NOMO-1 (cell line): ENCODE measurements around the gene ZMYND19.
"Not testable (repeated sequence)": the region's sequence is repeated elsewhere in the genome, so short reads cannot be mapped to it uniquely, and the experiment has no call there.

Experiments
- DNase-seq, 2 experiments: peaks; one replicate each; lab custom pipeline; 2025; ENCODE audit not compliant: unreplicated experiment in 2 of 2; lab: John Stamatoyannopoulos, UW

Gene ZMYND19

DNA sequence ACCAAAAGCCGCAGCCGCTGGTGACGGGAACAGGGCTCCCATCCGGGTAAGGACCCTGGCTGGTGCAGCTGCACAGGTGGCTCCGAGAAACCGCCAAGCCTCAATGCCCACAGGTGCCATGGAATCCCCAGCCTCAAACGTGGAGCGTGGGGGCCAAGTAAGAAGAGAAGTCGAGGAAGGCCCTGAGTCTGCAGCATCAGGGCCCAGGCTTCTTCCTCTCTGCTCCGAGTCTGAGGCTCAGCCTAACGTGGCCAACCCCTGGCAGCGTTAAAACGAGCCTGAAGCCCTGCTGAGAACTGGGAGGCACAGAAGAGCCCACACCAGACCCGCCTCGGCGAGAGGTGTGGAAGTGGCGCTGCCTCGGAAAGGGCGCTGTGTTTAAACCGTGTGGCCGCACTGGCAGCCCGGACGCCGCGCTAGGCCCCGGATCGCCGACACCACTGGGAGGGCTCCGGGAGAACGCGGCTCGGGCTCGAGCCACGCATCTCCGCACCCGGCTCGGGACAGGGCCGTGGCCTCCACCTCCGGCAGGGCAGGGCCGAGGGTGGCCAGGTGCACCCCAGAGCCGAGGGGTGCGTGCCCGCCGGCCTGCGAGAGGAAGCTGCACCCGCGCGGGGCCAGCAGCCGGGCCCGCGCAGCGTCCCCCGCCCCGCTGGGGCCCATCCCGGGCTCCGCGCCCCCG lies 730 bp downstream of the ZMYND19 start:
- peak in 1 of 2 experiments; percentile 28 for DNase-seq

DNA sequence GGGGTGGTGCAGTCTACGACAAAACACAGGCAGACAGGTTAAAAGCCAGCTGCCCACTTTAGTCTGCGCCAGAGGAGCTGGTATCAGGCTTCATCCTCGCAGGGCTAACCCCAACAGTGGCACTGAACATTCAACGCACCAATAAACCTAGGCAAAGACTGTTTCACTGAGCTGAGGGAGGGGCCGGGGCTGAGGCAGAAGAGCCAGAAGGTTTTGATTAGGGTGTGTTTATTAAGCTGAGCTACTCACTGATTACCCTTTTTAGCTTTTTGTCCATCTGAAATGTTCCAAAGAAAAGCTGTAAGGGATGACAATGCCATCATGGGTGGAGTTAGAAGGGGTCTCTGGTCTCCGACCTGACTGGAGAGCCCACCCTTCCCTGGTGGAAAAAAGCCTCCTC lies 1.4 kb downstream of the ZMYND19 start:
- no peak for DNase-seq

DNA sequence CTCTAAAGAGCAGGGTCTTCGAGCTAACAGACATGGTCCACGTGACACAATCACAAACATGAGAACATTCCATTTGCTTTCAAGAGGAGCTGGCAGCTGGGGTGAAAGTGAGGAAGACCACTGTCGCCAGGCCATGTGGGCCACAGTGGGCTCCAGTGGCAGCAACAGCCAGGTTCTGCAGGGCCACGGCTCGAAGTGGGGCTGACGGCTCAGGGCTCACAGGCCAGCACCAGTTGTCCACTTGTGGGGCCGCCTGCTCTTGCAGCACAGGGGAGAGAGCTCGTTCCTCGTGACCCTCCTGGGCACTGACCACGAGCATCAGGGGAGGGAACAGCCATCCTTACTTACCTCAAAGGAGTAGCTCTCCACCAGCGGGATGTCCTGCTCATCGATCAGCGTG lies 2.0 kb downstream of the ZMYND19 start:
- no peak for DNase-seq

DNA sequence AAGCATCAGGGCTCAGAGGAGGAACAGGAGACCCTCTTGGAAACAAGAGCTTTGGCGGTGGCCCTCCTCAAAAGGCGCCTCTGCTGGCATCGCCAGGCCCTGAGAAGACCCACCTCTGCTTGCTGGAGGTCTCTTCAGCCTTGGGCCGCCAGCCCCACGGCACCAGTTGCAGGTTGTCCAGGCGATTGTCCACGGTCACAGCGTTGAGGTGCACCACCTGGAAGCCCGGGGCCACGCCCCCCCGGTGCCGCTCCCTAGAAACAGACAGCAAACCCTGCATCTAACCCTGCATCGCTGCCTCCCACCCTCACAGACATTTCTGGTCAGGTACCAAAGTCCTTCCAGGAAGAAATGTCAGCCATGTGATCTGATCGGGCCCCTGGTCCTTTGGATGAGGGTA lies 3.5 kb downstream of the ZMYND19 start:
- no peak for DNase-seq

DNA sequence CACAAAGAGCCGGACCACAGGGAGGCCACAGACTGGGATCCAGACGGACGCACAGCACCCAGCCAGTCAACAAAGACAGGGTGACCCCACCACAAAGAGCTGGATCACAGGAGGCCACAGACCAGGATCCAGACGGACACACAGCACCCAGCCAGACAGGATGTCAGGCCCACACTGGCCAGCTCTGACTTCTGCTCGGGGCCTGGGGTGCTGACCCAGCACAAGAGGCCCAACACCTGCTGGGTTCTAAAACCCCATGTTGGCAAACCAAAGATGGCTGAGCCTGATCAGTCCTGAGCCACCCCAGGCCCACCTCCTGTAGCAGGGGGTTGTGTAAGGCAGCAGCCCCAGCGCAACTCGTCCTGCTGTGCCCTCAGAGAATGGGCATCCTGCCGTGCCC lies 6.4 kb downstream of the ZMYND19 start:
- no peak for DNase-seq

DNA sequence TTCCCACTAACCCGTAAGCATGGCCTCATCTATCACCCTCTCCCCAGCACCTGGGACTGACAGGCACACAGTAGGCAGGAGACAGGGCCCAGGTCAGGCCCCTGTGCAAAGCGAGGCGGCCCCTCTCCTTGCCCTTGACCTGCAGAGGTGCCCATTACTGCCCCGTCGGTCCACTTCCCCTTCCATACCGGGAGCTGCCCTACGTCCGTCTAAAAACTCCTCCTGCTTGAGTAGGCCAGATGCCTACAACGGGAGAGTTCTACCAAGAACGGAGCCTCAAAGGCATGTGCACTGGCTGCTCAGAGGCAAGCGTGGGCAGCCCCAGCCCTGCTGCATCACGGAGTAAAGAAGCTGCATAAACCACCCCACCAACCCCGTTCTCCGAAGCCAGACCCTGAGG lies 7.0 kb downstream of the ZMYND19 start:
- no peak for DNase-seq

DNA sequence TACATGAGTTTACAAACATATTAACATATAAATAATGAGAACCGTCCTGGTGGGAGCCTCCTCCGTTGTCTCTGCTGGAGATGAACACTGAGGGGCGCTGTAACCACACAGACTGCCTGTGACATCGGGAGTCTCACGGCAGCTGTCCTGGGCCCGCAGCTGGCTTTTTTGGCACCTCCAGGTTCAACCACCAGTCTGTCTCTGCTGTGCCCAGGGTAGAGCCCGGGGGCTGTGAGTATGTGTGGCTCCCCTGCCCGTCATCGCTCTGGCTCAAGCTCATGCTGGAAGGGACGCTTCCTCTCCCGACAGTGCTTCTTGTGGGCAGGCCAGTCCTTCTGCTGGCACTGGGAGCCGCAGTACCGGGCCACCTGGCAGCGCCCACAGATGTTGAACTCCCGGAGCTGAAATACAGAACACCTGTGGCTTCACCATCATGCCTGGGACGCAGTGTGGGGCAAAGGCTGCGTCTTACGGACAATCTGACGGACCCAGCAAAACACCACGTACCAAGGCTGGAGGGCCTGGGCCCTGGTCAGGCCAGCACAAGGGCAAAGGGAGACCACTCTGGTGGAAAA lies 7.9 kb downstream of the ZMYND19 start:
- DNase-seq = peak in 1 of 2 experiments; percentile 31

DNA sequence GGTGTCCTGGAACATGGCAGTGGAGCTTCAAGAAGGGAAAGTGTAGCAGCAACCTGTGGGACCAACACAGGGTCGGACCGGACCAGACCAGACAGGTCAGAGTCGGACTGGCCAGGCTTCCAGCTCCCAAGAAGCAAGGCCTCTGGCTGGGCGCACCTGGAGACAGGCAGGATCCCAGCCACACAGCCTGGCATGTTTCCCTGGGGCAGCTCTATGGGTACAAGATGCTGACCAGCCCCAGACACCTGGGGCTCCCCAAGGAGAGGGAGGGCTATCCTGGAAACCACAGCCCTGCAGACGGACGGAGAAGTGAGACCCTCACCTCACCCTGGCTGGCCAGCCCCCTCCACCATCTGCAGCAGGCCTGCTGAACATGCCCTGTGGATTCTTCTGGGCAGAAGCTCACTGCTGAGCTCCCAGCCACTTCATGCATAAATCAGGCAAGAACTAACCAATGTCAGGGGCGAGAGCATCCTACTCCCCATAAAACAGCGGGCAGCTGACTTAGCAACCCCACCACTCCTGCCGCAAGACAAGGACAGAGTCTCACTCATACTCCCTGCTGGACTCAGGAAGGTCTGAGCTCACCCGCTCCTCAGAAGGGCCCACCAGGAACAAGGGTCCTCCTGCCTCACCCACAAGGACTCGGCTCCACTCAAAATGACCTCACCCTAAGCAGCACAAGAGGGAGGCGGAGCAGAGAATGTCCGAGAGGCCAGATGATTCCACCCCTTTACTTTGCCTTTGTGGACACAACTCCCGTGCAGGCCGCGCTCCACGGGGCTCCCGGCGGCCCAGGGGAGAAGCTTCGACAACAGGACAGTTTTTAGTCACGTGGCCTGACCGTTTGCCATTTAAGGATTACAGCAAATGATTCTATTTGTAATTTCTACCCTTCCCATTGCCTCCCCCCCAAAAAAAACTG lies 8.7 kb downstream of the ZMYND19 start:
- DNase-seq = no peak

DNA sequence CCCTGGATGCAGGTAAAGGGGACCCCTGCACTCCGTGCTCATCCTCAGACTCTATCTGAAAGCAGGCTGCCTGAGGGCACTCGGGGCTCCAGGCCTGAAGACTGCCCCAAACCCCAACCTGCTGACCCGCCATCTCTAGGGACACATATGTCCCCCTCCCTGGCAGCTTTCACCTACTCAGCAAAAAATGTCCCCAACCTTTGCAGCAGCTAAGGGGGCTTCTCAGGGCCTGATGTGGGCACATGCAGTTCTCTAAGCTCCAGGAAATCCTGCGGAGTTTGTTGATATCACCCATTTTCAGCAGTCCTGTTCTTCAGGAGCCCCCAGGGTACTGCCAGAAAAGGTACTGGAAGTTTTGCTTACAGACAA lies 9.4 kb downstream of the ZMYND19 start:
- DNase-seq = no peak

DNA sequence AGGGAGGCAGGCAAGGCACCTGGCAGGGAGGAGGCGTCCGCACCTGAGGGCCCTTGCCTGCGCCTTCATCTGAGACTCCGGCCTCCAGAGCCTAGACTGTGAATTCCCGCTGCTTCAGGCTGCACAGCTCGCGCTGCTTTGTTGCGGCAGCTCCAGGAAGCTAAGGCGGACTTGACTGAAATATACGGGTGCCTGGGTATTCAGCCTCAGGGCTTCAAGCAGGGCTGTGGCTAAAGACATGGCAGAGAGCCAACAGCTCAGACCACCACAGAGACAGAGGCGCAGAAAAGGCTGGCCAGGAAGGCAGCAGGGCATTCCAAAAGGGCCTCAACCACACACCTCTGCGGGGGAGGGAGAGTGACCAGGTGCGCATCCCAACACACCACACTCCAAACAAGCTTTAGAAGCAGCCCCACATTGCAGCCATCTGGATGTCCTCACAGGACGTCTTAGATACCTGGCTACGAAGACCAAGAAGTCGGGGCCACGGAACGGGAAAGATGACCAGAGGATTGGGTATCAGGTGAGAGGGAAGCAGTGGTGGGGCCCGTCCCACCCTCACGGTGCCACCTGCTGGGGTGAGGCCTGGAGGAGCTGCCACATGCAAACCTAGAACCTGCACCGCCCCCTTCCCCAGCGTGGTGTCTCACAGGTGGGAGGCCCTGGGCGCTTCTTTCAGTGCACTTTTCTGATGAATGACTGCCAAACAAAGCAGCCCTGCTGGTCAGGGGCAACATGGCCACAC lies 9.9 kb downstream of the ZMYND19 start:
- DNase-seq = no peak

DNA sequence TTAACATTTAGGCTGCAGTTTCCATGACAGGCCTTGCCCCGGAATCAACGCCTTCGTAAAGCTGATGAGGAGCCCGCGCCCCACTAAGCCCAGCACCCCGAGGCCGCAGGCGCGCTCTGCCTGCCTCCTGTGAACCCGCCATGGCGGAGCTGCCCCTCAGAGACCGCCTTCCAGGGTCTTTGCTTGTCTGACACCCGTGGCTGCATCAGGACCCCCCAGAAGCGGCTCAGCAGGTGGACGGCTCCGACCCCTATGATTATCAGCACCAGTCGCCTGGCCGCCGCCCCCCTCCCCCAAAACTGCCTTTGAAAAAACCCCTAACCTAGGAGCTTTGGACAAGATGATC lies 11.1 kb downstream of the ZMYND19 start:
- DNase-seq = no peak

DNA sequence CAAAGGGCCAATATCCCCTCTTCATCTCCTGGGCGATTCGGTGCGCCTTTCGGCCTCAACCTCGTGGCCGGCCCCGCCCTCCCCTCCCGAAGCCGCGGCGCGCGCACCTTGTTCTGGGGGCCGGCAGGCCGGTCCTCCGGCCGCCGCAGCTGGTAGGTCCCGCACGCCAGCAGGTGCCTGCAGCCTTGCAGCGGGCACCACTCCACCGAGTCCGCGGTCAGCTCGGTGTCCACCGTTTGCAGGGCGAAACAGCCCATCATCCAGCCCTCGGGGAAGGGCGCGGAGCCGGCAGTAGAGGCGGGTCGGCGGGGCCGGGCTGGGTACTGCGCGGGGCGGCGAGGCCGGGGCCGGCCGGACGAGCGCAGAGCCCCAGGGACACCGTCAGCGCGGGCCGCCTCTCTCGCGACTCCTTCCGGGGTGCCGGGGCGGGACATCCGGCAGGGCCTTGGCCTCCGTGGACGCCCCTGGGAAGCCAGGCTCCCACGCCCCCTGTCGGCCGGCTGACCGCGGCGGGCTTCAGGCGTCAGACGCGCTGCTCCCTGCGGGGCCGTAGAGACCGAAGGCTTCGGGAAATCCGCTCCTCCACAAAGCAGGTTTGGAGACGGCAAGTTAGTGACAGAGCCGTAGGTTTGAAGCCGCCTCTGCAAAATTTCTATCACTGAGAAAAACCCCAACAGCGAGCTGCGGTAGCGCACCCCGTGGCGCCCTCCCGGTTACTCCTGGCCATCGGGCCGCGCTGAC lies 11.6 kb downstream of the ZMYND19 start, which contains the start of gene DPH7:
TSS of gene DPH7 (minus strand) at position 408 of the 741 bp plus-strand sequence. CDS start at position 260, 148 bp downstream.
- peak; percentile 90 to 97 for DNase-seq

DNA sequence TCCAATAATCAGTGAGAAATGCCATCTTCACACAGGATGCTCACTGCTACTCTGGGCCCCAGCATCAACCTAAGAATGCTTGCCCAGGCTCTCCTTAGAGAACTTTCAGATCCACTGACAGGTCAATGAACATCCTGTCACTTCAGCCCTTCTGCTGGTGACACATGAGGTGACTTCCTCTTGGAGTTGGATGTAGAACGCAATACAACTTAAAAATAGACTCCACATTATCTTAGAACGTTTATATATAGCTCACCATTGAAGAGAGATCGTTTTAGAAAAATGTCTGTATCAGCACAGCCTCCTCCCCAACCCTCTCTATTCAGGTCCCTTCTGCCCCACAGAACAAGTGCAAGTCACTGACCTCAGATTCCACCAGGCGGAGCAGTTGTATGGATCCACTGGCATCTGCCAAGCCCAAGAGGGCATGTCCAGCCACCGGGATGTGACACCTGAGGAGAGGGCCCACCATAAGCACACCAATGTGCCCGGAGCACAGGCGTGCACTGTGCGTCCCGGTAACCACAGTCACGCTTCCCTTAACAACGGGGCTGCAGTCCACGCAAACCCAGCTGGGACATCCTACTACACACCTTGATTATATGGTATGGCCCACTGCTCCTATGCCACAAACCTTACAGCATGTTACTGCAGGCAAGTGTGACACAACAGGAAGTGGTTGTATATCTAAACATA lies 14.4 kb downstream of the ZMYND19 start:
- peak; percentile 40 to 78 for DNase-seq

DNA sequence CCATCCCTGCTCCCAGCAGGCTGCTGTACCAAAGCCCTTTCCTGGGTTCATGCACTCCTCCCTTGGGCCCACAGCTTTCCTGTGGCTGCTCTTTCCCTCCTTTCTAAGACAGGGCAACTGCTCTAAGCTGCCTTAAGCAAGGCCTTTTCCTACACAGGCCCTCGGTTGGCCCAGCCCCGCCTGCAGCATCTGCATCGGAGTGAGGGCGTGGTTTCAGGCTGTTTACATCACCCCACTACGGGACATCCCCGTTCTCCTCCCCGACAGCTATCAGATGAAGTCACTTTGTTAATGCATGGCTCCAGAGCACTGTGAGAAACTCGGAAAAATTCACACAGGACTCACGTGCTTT lies 15.0 kb downstream of the ZMYND19 start:
- peak; percentile 32 to 51 for DNase-seq

DNA sequence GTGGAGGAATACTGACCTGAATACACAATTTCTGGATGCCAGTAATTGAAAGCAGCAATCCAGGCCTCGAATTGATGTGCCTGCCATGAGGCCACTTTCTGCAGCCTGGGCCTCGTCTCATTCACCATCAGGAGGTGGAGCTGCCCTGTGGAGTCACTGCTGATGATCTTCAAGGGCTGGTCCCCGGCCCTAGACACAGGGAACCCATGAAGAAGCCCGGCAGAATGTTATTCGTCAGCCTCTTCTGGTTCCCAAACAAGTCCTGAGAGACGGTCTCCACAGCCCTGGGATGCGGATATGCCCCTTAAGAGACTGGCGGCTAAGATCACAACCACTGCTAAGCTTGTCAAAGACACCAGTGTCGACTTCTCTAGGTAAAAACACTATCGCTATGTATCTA lies 16.1 kb downstream of the ZMYND19 start:
- DNase-seq = no peak

DNA sequence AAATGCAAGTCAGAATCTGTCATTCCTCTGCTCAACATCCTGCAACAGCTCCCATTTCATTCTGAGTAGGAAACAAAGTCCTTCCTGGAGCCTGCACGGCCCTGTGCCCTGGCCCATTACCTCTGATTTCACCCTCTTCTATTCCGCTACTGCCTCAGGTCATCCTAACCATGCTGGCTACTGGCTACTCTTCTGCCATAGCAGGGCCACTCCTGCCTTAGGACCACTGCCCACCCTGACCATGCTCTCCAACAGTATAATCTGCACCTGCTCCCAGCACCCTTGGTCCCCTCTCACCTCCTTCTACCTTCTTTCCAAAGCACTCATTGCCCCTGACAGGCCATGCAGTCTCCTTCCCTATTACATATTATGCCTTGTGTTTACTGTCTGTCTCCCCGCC lies 19.7 kb downstream of the ZMYND19 start:
- DNase-seq = no peak

DNA sequence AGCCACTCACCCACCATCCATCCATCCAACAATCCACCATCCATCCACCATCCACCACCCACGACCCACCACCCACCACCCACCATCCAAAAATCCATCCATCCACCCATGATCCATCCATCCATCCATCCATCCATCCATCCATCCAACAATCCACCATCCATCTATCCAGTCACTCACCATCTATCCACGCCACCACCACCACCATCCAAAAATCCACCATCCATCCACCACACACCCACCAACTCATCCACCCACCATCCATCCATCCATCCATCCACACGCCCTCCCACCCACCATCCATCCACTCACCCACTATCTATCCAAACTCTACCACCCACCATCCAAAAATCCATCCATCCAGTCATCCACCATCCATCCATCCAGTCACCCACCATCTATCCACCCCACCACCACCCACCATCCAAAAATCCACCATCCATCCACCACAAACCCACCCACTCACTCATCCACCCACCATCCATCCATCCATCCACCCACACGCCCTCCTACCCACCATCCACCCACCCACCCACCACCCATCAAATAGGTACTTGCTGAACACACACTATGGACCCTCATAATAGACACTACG lies 20.6 kb downstream of the ZMYND19 start:
- DNase-seq = no peak

DNA sequence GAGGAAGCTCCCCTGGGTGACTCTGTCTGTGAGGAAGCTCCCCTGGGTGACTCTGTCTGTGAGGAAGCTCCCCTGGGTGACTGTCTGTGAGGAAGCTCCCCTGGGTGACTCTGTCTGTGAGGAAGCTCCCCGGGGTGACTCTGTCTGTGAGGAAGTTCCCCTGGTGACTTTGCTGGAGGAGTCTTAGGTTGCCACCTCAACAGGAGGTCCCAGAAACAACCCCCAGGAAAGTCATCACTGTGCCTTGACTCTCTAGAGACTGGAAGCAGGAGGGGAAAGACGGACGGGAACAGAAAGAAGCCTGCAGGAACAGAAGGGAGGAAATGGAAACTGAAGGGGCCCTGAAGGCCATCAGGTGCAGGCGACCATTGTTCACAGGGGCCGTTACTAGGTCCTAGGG lies 21.9 kb downstream of the ZMYND19 start:
- not testable (repeated sequence) for DNase-seq

DNA sequence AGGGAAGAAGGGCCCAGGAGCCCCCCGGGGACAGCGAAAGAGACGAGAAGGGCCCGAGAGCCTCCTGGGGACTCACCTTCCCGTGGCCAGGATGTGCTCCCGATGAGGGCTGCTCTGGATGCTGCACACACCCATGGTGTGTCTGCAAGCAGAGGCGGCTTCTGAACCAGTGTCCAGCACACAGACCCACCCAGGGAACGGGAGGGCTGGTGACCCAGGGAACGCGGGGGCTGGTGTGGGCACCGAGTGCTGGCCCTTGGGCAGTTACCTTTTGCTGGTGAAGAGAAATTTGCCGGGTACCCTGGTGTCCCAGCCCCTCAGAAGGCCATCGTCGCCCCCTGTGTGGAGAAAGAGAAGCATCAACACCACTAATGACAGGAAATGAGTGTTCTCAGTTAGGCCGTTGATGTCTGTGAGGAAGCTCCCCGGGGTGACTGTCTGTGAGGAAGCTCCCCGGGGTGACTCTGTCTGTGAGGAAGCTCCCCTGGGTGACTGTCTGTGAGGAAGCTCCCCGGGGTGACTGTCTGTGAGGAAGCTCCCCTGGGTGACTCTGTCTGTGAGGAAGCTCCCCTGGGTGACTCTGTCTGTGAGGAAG lies 25.4 kb downstream of the ZMYND19 start:
- DNase-seq = peak in 1 of 2 experiments; percentile 22
